Suppressor macrophage treated with lipopolysaccharide for 4 hours (primary cell): Measurements from ENCODE around the gene PCBP1.
"Not testable (repeated sequence)": the region's sequence is repeated elsewhere in the genome, so short reads cannot be mapped to it uniquely, and the experiment has no call there.

ENCODE experiments used
- DNase-seq: peaks from one replicate; pipeline ENCODE4 v3.0.0-alpha.2; 2020

Gene PCBP1

DNA sequence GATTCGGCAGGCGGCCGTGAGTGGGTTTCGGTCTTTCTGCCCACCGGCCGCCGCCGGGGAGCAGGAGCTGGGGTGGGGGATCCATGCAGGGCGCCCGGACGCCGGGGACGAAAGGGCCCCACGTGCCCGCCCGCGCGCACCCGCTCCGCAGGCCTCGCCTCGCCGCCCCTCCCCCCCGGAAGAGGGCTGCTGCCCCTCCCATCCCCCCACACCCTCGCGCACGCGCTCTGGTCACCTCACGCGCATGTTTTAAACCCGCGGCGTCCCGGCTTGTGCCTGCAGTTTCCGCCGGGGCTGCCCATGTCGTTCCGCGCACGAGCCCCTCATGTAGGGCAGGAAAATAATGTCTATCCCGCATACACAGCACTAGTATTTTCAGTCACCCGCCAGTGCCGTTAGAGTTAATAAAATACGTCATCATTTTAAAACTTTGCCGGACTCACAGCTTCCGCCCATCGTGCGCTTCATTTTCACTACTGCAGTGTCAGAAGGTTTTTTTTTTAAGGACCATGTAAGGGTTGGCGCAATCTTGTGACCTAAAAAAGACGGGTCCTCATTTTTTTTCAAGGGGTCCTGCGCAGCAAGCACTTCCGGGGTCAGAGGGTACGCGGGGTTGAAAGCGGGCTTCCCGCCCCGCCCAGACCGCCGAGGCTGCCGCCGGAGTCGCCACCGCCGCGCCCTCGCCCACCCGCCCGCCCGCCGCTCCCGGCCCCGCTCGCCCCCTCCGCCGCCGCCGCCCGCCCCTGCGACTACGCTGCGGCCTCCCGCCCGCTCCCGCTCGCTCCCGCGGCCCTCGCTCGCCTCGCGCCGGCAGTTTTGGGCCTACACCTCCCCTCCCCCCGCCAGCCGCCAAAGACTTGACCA is at the start of gene PCBP1:
PCBP1 (plus strand) TSS at position 640 of the 864 bp plus-strand sequence. CDS start 267 bp downstream, outside the sequence.
- peak; percentile 97 for DNase-seq

DNA sequence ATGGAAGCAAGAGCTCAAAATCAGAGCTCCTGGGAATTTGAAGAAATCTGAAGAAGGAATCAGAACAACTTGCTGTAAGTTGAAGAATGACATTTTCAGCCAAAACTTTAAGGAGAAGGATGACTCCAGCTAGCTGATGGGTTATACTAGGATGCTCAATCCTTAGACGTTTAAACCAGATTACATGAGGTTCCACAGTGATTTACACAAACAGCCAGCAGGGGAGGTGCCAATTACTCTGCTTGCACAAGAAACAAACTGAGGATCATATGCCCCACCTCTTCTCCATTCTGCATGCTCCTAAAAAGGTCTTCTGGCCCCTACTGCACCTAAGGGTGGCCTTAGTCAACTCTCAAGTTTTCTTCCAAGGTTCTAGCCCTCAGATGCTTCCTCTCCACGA is 47.9 kb upstream of the PCBP1 start:
- DNase-seq = no peak

DNA sequence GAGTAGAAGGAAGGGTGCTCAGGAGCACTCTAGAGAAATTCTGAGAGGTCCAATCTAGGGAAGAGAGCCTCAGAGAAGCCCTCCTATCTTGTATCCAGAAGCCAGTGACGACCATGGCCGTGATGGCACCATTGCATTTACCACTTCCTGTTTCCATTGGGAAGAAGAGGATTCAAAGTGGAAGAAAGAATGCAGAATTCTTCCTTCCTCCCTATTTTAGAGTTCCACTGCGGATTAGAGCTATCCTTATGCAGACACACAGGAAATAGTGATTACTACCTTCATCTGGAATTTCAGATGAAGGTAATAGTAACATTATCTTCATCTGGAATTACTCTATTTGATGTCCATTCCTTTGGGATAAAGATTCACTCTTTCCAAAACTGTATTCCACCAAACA is 45.6 kb upstream of the PCBP1 start:
- peak; percentile 51 for DNase-seq

DNA sequence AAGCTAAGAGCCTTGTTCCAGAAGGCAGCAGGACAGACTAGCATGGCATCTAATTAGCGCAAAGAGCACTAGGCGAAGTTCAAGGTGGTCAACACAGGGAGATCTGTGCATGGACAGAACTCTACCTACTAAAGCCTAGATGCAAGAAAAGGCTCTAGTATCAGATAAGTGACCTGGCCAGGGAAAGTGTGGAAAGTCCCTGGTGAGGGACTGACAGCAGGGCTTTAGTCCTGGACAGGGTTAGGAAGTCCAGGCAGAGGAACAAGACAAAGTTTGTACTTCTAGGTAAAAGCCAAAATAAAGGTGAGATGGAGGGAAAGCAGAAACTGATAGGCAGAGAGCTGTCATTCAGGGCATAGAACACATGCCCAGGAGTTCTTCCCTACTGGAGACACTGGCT is 45.0 kb upstream of the PCBP1 start:
- DNase-seq = no peak

- peak; percentile 88 for DNase-seq
Measured at GRCh38 chr2:70043252-70043875, 43.9 kb upstream of the PCBP1 start.

GRCh38 chr2:70044290-70045040 is 42.8 kb upstream of the PCBP1 start:
- no peak for DNase-seq

DNA sequence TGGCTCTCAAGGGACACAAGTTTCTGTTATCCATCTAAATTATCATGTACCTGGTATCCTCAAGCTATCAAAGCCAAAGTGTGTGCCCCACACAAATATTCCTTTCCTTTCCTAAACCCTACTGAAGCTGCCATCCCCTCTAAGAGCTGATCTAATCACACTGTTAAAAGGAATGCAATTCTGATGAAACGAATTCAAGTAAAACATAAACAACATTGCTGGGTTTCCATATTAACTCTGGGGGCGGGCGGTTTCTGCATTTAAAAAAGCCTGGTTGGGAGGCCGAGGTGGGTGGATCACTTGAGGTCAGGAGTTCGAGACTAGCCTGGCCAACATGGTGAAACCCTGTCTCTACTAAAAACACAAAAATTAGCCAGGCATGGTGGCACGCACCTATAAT is 41.9 kb upstream of the PCBP1 start:
- no peak for DNase-seq

- DNase-seq = no peak
Measured at GRCh38 chr2:70045932-70046331, 41.3 kb upstream of the PCBP1 start.

- DNase-seq = no peak
Measured at GRCh38 chr2:70046534-70046933, 40.7 kb upstream of the PCBP1 start.

DNA sequence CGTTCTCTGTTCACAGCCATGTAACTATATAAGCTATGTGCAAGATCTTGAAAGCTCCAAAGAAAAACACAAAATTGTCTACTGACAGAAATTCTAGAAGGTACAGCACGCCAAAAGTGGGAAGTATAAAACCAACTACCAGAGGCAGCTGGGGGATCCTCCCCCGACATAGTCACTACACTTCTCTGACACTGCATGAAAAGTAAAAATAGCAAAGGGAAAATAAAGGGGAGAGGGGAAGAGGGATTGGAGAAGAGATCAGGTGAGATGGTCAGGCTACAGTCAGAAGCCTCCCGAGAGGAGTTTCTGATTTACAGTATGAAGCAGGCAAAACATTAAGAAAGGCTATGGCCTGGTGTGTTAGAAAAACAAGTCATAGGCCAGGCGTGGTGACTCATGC is 39.8 kb upstream of the PCBP1 start:
- peak; percentile 49 for DNase-seq

DNA sequence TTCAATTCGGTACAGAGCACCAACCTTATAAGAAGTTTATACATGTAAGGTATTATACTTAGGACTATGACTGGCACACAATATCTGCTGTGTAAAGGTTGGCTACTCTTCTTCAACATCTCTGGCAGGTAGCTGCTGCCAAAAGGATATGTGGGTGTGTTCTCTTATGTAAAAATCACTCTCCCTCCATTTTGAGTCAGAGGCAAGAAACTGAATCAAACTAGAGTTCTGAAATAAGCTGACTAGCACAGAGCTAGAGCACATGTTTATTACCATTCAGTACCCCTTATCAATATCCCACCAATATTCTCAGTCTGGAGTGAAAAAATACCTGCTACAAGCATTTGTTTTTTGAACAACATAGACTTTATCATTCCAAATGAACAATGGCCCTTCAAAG is 38.0 kb upstream of the PCBP1 start:
- DNase-seq = no peak

GRCh38 chr2:70050631-70051425 is 36.4 kb upstream of the PCBP1 start:
- DNase-seq = no peak

GRCh38 chr2:70055259-70055658 is 32.0 kb upstream of the PCBP1 start:
- DNase-seq = not testable (repeated sequence)

DNA sequence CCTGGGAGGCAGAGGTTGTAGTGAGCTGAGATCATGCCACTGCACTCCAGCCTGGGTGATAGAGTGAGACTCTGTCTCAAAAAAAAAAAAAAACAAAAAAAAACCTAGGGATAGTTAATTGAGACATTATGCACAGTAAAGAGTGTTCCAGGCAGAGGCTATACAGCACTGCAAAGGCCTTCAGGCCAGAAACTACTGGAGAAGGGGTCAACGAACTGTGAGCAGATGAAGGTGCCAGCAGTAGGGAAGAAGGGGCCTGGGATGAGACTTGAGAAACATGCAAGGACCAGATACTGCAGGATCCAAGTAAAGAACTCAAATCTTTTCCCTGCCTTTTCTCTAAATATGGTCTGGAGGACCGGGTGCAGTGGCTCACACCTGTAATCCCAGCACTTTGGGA is 26.0 kb upstream of the PCBP1 start:
- no peak for DNase-seq

DNA sequence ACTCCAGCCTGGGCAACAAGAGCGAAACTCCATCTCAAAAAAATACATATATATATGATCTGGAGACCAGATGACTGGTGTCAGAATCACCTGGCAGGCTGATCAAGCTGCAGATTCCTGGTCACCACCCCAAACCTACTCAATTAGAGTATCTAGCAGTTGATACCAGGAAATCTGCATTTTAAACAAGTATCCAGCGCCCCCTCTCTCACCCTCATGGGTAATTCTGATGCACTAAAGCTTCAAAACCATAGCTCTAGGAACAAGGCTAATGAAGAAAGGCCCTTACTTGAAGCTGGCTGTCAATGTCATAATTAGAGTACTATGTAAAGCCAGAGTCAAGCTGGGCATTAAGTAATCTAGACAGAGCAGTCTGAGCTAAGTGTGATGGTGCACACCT is 25.0 kb upstream of the PCBP1 start:
- DNase-seq = peak; percentile 30

- peak; percentile 25 for DNase-seq
Measured at GRCh38 chr2:70068119-70068518, 19.2 kb upstream of the PCBP1 start.

DNA sequence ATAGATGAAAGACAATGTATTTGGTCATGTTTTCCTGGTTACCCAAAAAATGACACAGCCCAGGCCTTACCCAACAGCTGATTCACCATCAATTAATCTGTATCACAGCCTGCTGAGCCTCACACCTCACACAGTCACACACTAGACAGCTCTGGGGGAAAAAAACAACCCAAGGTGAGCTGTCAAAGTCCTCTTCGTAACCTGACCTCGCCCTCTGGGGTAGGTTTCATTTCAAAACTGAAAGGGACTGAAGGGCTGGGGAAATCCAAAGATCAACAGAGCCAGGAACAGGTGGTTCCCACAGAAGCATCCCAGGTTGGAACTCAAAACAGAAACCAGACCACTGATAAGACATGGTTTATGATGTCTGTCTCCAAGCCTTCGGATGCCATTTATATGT is 18.2 kb upstream of the PCBP1 start:
- peak; percentile 66 for DNase-seq

DNA sequence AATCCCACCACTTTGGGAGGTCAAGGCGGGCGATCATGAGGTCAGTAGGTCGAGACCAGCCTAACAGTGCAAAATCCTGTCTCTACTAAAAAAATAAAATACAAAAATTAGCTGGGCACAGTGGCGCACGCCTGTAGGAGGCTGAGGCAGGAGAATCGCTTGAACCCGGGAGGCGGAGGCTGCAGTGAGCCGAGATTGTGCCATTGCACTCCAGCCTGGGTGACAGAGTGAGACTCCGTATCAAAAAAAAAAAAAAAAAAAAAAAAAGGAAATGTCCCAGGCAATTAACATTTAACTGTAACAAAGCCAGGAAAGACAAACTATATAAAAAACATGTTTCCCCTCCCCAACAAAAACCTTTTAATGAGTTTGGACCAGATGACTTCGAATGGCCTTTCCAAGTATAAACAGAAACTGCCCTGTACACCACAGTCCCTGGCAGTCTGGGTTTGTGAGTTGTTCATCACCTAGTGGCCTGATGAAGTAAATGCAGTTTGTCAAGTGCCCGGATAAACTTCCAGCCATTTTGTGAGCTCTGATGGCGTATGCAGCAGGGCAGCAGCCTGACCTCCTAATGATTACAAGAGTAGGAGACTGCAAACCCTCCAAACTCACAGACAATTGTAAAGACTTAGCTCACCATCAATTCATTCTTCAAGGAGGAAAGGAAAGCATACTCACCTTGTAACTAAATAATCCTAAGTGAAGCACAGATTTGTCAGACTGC is 16.6 kb upstream of the PCBP1 start:
- DNase-seq = peak; percentile 89

DNA sequence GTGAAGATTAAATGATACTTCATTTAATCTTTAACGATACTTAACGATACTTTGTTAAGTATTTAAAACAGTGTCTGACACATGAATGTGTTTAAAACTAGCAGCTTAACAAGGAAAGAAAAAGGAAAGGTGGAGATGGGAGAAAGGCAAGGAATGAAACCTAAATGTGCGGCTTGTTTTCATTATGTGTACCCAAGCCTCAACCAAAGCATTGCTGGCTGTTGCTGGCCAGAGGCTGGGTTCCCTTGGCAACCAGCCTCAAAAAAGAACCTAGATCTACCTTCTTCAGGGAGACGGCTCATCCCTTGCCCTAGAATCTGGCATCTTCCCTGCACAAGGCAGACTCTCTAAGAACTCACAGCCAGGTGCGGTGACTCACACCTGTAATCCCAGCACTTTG is 13.8 kb upstream of the PCBP1 start:
- DNase-seq = no peak

- DNase-seq = peak; percentile 50
Measured at GRCh38 chr2:70078384-70078783, 8.9 kb upstream of the PCBP1 start.

DNA sequence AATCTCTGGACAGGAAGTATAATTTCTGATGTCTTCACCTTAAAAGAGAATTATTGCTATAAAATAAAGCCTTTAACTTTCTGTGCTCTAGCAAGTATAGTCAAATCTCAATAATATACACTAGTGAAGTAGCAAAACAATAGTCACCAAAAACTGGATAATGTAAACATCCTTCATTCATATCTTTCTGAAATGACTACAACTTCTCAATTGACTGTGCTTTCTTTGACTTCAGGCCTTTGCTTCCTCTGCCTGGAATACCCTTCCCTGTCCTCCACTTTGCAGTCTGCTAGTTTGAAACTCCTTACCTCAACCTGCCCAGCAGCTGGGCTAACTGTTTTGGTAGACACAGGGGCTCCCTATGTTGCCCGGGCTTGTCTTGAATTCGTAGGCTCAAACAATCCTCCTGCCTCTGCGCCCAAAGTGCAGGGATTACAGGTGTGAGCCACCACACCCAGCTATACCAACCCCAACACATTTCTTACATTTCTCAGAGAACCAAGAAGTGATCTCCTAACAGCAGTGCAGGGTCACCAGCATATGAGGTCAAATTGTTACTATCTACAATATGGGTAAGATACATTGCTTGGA is 6.6 kb upstream of the PCBP1 start:
- DNase-seq = no peak

DNA sequence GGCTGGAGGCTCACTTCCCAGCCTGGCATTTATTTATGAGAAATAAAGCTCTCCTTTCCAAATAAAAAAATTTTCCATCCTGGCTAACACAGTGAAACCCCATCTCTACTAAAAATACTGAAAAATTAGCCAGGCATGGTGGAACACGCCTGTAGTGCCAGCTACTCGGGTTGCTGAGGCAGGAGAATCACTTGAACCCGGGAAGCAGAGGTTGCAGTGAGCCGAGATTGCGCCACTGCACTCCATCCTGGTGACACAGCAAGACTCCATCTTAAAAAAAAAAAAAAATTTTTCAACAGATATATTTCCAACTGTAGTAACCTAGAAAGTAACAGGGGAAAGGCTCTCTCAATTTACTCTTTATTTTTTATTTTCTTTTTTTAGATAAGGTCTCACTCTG is 6.1 kb upstream of the PCBP1 start:
- DNase-seq = no peak
